ENCODE results near the gene SLC19A1.

The SLC19A1 gene

DNA sequence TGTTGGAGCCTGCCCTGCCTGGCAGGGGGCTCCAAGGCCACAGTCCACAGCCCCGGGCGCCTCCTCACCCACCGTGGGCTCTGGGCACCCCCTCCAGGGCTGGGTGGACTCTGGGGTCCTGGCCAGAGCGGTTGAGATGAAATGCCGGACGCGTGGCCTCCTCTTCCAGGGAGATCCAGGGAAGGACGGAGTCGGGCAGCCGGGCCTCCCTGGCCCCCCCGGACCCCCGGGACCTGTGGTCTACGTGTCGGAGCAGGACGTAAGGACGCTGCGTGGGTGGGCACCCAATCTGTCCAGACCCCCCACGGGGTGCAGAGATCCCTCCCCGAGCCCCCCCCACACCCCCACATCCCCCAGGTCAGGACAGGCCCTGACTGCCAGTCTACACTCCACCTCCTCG, 51.2 kb downstream of the SLC19A1 start:
- no peak overlapping the region for H3K4me3 ChIP-seq (ENCODE audit: low read depth, low read length)
- TF ChIP-seq, protein P1, sequence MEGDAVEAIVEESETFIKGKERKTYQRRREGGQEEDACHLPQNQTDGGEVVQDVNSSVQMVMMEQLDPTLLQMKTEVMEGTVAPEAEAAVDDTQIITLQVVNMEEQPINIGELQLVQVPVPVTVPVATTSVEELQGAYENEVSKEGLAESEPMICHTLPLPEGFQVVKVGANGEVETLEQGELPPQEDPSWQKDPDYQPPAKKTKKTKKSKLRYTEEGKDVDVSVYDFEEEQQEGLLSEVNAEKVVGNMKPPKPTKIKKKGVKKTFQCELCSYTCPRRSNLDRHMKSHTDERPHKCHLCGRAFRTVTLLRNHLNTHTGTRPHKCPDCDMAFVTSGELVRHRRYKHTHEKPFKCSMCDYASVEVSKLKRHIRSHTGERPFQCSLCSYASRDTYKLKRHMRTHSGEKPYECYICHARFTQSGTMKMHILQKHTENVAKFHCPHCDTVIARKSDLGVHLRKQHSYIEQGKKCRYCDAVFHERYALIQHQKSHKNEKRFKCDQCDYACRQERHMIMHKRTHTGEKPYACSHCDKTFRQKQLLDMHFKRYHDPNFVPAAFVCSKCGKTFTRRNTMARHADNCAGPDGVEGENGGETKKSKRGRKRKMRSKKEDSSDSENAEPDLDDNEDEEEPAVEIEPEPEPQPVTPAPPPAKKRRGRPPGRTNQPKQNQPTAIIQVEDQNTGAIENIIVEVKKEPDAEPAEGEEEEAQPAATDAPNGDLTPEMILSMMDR (IDR thresholded peaks at IDR 0.05; ENCODE audit: low read depth, low read length): no peak

DNA sequence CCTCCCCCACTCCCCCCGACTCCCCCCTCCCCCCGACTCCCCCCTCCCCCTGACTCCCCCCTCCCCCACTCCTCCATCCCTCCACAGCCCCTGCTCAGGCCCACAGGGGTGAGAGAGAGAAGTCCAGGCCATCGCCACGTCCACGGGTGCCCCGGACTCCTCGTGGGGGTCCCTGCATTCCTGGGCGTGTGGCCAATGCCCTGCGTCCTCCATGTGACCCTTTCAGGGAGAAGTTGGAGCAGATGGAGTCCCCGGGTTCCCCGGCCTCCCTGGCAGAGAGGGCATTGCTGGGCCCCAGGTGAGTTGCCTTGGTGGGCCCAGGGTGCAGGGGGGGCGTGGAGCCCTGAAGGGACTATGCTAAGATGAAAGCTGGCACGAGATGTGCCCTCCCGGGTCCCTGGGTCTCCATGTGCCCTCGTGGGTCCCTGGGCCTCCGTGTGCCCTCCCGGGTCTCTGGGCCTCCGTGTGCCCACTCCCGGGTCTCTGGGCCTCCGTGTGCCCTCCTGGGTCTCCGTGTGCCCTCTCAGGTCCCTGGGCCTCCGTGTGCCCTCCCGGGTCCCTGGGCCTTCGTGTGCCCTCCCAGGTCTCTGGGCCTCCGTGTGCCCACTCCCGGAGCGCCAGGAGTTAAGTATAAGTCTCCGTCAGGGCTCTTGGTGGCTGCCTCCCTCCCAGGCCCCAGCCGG, 52.0 kb downstream of the SLC19A1 start:
- no peak overlapping the region for H3K4me3 ChIP-seq (ENCODE audit: low read depth, low read length)
- TF ChIP-seq, protein P1 (IDR thresholded peaks at IDR 0.05; ENCODE audit: low read depth, low read length): no peak

DNA sequence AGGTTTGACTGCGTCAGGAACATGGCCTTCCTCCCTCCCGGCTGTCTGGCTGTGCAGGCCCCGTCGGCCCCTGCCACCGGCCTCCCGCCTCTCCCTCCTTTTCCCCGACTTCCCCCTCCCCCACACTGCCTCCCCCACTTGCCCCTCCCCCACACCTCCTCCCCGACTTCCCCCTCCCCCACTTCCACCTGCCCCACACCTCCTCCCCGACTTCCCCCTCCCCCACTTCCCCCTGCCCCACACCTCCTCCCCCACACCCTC, 52.6 kb downstream of the SLC19A1 start:
- no peak overlapping the region for H3K4me3 ChIP-seq (ENCODE audit: low read depth, low read length)
- TF ChIP-seq, protein P1 (IDR thresholded peaks at IDR 0.05; ENCODE audit: low read depth, low read length): no peak

DNA sequence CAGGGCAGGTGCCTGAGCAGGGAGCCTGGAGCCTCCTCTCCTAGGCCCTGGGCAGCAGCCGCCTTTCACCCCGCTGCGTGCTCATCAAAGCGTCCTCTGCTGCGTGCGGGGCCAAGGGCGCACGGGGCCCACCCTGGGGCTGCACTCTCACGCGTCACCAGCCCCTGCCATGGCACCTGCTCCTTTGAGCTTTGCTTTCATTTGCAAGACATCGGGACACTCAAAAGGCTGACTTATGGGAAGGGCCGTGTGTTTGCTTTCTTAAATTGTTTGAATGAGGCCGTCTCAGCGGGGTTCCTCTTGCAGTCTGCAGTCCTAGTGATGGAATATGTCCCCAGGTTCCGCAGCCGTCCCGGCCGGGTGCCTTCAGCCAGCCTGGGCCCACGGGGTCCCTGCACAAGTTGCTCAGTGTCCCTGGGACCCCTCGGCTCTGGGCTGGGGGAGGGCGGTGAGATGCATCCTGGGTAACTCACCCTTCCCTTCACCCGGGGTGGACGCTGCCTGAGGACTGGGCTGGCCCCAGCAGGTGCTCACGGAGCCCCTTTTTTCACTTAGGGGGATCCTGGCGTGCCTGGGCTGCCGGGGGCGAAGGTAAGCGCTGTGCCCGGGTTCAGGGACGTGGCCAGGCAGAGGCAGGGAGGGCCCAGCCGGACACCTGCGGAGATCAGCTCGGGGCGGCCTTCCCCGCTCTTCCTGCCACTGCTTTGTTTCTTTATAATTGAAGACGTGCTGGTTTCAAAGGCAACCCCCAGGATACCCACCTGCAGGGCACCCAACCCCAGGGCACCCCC, 53.1 kb downstream of the SLC19A1 start:
- no peak overlapping the region for H3K4me3 ChIP-seq (ENCODE audit: low read depth, low read length)
- TF ChIP-seq, protein P1 (IDR thresholded peaks at IDR 0.05; ENCODE audit: low read depth, low read length): no peak

DNA sequence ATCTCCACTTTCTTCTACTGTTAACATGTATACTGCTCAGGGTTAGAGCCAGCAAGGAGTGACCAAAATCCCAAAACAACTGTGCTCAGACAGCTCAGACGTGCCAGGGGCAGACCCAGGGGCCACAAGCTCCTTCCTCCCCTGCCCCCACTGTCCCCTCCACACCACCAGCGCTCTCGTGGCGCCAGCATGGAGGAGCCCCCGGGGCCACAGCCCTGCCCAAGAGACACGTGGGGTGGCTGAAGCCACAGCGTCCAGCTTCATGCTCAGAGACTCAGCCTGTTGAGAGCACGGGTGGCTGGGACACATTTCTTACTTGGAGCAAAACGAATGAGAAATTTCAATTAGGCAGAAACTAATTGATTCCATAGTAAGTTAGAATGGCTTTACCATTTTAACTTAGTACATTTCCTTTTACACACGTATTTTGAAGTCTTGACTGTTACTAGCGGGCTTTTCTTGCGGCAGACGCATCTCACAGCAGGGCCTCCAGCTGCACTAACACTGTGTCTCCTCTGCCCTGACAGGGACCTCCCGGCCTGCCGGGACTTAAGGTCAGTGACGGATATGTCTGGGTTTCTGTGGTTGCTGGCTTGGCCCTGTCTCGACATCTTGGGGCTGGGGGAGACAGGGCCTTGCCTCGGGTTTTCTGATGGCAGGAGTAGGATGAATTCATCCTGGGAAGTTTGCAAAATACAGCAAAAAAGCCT, 54.2 kb downstream of the SLC19A1 start:
- H3K4me3 ChIP-seq (ENCODE audit: low read depth, low read length): no peak overlapping the region
- TF ChIP-seq, protein P1 (IDR thresholded peaks at IDR 0.05; ENCODE audit: low read depth, low read length): no peak

DNA sequence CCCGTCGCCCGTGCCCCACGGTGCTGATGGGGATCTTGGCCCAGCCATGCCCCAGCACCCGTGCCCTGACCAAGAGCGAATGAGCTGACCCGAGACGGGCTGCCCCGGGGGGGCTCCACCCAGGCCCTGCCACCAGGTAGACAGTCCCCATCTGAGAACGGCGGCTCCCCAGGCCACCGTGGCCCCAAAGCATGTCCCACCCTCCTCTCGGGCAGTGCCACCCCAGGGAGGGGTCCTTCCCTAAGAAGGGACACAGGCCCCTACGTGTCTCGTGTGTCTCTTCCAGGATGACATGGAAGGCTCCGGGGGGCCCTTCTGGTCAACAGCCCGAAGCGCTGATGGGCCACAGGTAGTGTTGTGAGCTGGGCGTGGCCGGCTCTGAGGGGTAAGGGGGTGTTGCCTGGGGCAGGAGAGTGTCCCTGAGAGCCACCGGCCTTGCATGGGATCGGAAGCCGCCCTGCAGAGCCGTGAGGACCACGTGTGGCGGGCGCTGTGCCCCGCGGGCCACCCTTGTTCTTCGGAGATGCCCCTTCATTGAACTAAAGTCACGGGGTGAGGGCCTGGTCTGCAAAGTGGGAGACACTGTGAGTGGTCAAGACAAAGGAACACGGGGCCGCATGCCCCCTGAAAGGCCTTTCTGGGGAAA, 55.0 kb downstream of the SLC19A1 start:
- TF ChIP-seq, protein P1 (IDR thresholded peaks at IDR 0.05; ENCODE audit: low read depth, low read length): no peak

More for the DNA sequence above, 55.0 kb downstream of the SLC19A1 start:
- no peak overlapping the region for H3K4me3 ChIP-seq (ENCODE audit: low read depth, low read length)

Data from WI38 (cell line).